ENCODE data around the gene SEC16A. TPM values are rescaled to one million over a fixed set of nuclear protein-coding genes. Genes with fewer than 3 reads are reported as not detected.

Gene SEC16A
- polyA plus RNA-seq, 10 donors, result 31.4 to 50.7 (median 37.5) TPM

DNA sequence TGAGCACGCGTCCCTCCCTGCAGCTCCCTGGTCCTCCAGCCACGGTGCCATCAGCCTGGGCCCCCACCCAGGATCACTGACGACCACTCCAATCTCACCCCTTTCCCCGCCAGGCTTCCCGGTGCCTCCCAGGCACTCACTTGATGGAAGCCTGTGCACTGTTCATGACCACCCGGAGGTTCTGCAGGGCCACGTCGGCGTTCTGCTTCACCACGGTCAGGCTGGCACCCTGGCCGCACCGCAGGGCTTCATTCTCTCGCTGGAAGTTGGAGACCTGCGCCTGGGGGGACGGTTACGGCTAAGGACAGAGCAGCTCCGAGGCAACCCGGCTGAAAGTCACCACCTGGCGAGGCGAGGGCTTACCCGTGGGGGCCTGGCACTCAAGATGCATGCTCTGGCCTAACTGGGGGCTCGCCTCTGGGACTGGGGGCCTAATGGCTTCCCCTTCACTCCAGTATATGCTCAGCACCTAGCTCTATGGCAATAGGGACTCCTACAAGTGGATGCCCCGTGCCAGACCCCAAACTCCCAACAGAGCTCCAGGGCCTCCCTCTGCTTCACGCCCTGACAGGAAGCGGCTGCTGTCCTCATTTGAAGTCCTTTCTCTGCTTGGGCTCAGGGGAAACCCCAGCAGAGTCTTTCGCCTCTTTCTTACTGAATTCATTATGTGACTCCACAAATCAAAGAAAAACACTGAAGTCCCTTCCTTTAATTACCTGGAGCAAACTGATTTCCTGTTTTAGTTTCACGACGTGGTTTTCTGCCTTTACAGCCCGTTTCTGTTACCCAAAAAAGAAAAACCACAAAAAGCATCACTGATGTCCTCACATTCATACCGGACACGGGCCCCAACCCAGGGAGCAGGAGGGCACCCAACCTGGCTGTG, 78.7 kb downstream of the SEC16A start:
- DNase-seq, result no peak

DNA sequence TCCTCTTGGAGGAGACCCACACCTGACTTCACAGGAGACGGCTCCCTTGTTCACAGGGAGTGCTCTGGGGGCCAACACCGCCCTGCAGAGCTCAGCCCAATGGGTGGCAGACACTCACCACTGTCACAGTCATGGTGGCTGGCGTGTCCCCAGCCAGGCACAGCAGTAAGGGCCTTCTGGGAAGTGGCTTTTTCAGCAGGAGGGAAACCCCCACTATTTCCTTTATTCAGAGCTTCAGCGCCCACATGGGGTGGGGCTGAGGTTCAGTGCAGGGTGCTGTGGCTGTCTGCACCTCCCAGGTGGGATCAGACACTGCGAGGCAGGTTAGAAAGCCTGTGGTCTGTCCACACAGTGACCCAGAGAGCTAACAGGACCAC, 79.3 kb downstream of the SEC16A start:
- no peak for DNase-seq

DNA sequence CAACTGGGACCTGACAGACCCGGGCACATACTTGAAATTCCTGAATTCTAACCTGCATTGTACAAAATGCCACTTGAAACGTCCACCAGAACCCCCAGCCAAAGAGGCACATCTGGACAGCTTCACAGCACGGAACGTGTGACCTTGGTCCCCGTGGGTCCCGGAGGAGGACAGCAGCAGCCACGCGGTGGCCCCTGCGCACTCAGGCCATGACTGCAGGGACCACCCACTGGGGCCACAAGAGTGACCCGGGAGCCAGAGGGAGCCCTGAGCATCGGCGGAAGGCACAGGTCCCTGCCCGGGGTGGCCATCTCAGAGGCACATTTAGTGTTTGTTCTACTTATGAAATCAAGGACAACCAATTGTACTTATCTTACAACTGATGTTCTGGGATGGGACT, 80.8 kb downstream of the SEC16A start:
- DNase-seq, result no peak

DNA sequence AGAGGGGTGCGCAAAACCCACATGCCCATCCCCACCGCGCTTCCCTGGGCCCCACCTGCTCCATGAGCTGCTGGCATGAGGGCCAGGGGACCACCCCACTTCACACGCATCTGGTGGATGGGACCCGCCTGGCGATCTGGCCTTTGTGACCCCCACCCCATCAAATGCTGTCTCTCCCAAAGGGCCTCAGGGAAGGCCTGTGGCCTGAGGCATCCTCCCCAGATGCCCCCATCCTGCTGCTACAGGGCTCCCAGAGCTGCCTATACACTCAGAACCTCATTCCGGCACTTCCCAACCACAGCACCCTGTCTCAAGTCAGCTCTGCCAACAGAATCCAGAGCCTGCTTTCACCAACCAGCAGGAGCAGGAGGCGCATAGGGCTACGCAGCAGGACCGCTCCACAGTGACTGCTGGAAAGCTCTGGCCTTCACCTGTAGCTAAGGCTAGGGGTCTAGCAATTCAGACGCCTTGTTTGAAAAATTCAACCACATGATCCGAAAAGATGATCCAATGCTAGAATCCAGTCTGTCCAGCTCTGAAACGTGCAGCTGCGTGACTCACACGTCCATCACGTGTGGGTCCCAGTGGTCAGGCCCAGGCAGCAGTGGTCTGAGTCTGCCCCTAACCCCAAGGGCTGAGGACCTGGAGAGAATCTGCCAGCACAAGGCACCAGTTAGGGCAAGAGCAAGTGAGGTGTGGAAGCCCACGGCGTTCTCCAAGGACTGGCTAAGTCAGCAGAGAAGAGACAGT, 81.5 kb downstream of the SEC16A start:
- DNase-seq, result no peak

DNA sequence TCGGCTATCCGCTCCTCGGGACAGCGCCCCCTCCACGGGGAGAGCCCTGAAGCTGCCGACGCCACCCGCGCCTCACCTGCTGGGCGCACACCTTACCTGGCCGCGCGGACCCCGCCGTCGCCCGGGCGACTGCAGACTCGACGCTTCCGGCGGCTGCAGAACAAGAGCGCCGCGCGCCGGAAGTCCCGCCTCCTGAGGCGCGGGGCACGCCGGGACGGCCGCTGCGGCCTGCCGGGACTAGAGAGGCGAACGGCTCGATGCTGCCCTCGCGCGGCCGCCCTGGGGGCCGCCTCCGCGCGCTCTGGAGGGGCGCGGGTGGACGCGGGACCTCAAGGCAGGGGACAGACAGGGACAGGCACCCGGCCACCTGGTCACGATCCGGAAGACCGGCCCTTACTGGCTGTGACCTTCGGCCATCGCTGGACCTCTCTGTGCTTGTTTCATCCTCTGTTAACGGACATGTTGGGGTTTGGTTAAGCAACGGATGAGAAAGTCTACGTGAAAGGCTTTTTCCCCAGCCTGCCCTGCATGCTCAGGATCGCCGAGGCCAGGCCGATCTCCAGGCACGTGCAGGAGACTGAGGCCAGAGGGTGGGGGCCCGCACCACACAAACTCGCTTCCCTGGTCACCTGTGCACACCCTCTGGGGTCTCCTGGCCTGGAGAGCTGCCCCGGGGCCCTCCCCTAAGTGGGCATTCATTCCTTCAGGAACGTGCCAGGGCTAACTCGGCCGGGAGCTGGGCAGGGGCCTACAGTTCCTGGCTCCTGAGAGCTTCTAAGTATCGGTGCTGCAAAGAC, 82.6 kb downstream of the SEC16A start, which contains the start of gene SNAPC4:
TSS of gene SNAPC4 (minus strand) at position 133 of the 797 bp plus-strand sequence. CDS start 1,742 bp downstream, outside the sequence.
- DNase-seq, result peak; percentile 85 to 95 (median 92)

DNA sequence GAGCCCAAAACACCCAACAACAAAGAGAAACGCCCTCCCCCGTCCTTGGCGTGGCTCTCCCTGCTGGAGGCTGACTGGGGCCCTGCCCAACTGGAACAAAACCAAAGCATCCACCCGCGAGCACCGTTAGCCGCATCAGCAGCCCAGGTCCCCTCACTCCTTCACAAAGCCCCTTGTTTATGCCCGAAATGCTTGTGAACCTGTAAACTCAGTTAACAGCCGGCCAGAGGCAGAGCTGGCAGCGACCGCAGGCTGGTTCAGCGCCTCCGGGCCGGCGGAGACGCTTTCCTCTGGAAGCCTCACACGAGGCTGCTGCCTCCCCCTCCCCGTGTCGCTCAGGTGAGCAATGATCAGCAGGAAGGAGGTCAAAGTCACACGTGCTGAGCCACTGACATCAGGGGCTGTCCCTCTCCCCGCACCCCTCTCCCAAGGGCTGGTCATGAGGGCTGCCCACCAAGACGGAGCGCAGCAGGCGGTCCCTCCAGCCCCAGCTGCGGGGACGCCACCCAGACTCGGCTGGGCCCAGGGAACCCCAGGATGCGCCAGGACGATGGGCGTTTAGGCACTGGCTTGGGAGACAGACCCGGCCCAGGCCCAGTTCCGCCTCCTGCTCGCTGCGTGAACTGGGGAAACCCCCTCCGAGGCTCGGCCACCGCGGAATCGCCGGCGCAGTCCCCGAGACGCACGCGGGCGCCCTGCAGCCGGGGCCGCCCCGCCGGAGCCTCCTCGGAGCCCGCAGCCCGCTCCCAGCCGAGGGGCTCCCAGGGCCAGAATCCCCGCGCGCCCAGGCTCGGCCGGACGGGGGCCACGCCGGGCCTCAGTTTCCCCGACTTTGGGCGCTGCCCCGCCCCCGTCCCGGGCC, 83.4 kb downstream of the SEC16A start:
- DNase-seq, result no peak

DNA sequence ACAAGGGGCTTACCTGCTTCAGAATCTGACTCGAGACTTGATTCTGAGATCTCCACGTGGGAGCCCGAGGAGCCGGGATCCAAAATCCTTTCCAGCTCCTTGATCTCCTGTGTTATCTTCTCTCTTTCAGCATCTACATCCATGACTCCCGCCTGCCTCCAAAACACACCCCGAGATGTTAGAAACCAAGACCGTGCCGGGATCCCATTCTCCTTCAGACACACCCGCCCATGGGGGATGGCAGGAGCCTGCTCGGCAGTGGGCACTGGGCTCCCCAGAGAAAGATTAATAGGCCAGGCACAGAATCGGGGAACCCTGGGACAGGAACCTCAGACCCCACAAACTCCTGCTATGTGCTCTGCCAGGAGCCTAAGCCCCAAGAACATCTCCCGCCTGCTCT, 84.6 kb downstream of the SEC16A start:
- DNase-seq, result no peak

DNA sequence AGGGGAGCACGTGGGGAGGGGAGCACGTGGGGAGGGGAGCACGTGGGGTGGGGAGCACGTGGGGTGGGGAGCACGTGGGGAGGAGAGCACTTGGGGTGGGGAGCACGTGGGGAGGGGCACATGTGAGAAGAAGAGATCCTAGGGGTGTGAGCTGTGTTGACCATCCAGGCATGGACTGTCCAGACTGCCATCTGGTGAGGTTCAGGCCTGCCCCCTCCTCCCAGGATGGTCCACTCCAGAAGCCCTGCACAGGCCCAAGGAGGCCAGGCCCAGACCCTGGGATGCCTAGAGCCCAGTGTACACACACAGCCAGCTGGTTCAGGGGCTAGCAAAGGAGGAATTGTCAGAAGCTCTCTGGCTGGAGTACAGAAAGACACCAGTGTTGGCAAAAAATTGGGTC, 85.2 kb downstream of the SEC16A start:
- DNase-seq, result no peak

DNA sequence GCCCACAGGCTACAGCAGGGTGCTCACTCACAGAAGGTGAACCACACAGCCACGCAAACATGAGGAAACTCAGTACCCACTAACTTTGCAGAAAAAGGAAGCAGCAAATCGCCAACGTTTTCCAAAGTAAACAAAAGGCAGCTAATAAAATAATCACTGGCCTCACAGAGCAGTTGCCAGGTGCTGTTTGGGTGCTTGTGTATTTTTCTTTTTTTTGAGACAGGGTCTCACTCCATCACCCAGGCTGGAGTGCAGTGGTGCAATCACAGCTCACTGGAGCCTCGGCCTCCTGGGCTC, 86.7 kb downstream of the SEC16A start:
- DNase-seq, result no peak

DNA sequence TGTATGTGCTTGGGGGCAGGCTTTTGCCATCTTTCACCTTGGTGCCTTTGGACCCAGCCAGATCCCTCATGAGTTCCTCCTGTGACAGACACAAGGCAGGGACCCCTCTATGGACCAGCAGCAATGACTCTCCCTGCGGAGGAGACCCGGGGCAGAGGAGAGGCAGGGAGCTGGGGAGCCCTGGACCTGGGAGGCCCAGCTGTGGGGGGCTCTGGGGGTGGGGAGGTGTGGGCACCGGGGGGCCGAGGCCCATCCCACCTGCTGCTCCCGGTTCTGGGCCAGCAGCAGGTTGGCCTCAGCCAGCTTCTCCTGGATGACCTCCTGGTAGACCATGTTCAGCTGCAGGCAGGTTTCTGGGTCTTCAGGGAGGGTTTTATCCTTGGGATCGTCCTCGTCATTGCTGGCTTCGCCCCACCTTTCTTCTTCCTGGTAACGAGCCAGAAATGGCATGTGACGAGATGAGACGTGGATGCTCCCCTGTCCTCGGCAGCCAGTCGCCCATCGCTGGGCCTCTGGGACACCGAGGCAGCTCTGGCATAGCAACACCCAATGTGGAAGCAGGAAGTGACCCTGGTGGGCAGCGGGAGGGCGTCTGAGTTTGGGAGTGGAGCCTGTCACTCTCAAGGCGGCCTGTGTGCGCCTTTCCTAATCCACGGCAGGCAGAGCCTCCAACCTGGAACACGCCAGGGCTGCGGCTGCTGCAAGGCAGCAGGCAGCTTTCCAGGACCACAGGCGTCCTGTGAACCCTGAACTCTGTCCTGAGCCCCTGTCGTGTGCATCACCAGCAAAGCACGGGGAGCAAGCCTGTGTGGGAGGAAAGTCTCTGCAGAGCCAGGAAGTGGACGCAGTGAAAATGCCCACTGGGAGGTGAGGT, 87.3 kb downstream of the SEC16A start:
- no peak for DNase-seq

DNA sequence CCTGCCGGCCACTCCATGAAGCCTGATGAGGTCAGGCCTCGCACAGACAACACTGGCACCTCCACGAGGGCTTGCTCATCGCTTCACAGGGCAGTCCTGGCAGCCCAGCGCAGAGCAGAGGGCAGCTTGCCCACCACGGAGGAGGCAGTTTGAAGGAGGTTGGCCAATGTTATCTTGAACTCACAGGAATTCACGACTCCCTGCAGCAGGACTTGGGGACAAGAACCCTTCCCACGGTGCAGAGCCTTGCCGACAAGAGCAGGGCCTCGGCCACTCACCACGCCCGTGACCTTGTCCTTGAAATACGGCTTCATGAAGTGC, 87.9 kb downstream of the SEC16A start:
- no peak for DNase-seq

DNA sequence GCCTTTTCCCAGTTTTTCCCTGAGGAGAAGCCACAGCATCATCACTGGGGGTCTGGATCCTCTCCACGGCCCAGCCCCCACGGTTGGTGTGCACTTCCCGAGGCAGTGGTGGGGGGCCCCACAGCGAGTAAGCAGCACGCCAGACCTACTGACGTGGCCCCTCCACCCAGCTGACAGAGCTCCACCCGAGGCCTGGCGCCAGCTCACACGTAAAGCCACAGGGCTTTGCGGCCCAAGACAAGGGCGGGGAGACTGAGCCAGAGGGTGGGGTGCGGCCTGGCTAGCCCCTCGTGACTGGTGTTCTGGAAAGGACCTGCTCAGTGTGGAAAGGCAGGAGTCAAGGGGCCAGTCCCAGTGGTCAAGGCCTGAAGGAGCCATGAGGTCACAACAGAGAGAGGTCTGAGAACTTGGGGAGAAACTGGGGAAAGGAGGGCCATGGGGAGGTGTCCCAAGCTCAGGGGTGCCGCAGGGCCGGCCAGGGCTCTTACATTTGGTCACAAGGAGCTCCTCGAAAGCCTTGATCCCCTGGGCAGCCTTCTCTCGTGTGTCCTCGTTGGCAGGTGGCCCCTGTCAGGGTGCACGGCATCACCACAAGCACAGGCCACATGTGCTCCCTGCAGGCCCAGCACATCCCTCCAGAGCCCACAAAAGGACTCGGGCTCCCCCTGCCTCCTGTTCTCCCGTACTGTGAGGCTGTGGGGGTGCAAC, 88.4 kb downstream of the SEC16A start:
- peak in 1 of 3 donors; percentile 34 for DNase-seq

DNA sequence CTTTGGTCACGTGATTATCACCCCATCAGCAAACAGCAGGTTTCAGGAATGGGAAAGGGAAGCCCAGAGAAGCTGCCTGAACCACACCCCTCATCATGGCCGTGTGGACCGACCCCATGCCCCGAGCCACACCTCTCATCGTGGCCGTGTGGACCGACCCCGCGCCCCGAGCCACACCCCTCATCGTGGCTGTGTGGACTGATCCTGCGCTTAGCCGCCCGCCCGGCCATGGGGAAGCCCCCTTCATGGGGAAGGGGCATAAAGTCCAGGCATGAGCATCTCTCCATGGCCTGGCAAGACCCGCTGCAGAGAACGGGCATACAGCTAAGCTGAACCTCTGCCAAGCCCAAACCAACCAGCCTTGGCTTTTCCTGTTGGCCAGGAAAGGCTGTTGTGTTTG, 89.3 kb downstream of the SEC16A start:
- no peak for DNase-seq

DNA sequence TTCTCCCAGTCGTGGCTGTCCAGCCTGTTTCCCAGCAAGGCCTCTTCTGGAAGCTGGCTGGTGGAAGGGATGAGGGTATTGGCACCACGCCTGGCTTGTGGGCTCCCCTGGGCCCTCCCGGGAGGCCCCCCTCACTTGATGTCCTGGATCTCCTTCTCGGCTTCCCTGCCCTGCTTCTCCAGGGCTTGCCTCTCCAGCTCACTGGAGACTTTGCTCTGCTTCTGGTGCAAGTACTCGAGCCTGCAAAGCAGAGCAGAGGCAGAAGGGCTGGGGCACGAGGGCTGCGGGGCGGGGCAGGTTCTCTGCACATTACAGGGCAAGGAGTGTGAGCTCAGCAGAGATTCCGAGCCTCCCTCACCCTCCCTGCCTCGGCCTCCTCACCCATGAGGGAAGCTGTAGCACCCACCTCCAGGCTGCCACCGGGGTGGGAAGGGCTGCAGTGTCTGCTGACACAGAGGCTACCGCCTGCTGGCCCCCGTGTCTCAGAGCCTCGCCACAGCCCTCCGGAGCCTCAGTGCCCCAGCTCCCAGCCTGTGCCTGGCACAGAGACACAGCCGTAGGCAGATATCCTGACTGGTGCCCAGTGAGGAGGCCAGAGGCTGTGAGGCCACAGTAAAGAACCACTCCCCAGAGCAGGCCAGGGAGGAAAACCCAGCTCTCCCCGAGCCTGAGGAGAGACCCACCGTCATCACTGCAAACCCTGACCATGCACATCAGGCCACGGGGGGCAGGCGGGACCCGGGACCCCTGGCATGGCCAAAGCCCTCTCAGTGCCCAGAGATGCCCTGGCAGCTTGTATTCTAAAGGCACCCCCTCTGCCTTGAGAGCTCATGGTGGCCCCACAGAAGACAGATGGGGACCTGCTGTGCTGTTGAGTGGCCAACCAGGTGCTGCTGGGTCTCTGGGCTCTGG, 90.0 kb downstream of the SEC16A start:
- DNase-seq, result peak in 1 of 3 donors; percentile 32

DNA sequence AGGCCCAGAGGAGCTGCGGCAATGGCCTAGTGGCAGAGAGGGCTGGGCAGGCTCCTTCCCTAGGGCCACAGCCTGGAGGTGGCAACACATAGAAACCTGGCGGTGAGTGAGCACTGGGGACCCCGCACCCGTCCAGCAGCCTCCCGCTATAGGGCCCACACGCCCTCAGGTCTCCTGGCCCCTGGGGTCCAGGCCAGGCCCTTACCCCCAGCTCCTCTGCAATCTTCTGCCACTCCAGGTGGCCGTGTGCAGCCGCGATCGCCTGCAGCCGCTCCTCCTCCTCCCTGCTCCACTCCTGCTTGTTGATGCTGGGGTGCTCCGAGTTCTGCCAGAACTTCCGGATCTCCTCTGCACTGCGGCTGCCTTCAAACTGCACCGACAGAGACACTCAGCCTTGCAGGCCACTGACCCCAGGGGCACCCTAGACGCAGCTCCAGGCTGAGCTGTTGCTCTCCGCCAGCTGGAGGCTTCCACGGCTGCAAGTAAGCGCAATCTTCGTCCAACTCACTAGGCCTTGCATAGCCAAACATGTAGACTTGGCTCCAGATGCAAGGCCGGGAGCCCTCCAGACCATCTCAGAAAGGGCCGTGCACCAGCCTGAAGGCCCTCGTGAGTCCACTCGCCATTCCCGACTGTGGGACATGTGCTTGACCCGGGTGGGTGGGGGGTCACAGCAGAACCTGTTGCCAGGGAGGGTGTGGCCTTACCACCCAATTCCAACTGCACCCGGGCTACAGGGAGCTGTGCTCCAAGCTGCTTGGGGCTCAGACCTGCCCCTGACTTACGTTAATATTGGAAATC, 90.9 kb downstream of the SEC16A start:
- DNase-seq, result peak in 1 of 3 donors; percentile 40

All from muscle of back (tissue), 11 donors.